Esophagus (tissue), 2 donors: ENCODE measurements around the gene TMEM131L. TPM values are rescaled to one million over a fixed set of nuclear protein-coding genes. Genes with fewer than 3 reads are reported as not detected.

Source experiments
- H3K27ac ChIP-seq, 2 donors: one replicate each; pipeline ENCODE4 v1.5.1; 2013; ENCODE audit warnings: low read depth in 2 of 2, mild to moderate bottlenecking in 2 of 2, inconsistent platforms in 1 of 2, low read length in 1 of 2, moderate library complexity in 1 of 2
- H3K27me3 ChIP-seq, 2 donors: one replicate each; pipeline ENCODE4 v1.6.1; 2013; ENCODE audit warnings: low read length in 2 of 2, control low read depth in 1 of 2, mild to moderate bottlenecking in 1 of 2; ENCODE audit not compliant: insufficient read depth in 2 of 2, control insufficient read depth in 1 of 2
- H3K36me3 ChIP-seq, 2 donors: one replicate each; pipeline ENCODE4 v1.6.1; 2013; ENCODE audit warnings: low read length in 1 of 2; ENCODE audit not compliant: control insufficient read depth in 2 of 2, insufficient read depth in 2 of 2
- H3K4me1 ChIP-seq, 2 donors: one replicate each; pipeline ENCODE4 v1.6.1; 2013; ENCODE audit warnings: low read length in 1 of 2; ENCODE audit not compliant: control insufficient read depth in 2 of 2, insufficient read depth in 2 of 2
- H3K4me3 ChIP-seq, 2 donors: one replicate each; pipeline ENCODE4 v1.5.1; 2013; ENCODE audit warnings: low read length in 2 of 2, mild to moderate bottlenecking in 2 of 2, low read depth in 1 of 2, moderate library complexity in 1 of 2
- H3K9me3 ChIP-seq, 2 donors: one replicate each; pipeline ENCODE4 v1.6.1; 2013; ENCODE audit warnings: mild to moderate bottlenecking in 2 of 2, low read depth in 1 of 2, low read length in 1 of 2, moderate library complexity in 1 of 2; ENCODE audit not compliant: control insufficient read depth in 2 of 2, insufficient read depth in 1 of 2
- WGBS, 2 donors: extraction: QIAGEN DNeasy Blood & Tissue Kit; methylation state at CpG; one replicate each; pipeline ENCODE4 v1.1.7; 2013; 5-methylcytosine and 5-hydroxymethylcytosine counted together
- polyA plus RNA-seq, 2 donors: library from polyadenylated mRNA; stranded (reverse); fragments of 200-250 nt; gene quantifications; one replicate each; pipeline ENCODE4 v1.2.3, GENCODE V29; 2013
- donor health status: healthy with polysubstance abuse.
- donor health status: Bipolar disorder and iron deficiency.

The TMEM131L gene
- polyA plus RNA-seq, 2 donors, result 3.4 to 4.0 TPM

GRCh38 chr4:153647975-153648374 lies 181.8 kb downstream of the TMEM131L start:
- Histone ChIP-seq H3K4me3 (no peak overlapping the region), H3K27me3 (no peaks in the 10 kb centered on the region), H3K9me3 (peaks cover 0 to 2% of the 10 kb centered on the region in 2 donors), H3K36me3 (no peaks in the 10 kb centered on the region), H3K27ac (no peak overlapping the region), H3K4me1 (no peaks in the 10 kb centered on the region)
- 69 to 73% methylated on average over 4 of the region's 4 CpGs for WGBS, 2 donors

- 61% methylated on average over 6 of the region's 6 CpGs for WGBS, 2 donors
- no peak overlapping the region for H3K4me3 ChIP-seq
Measured at GRCh38 chr4:153649572-153649991, 183.4 kb downstream of the TMEM131L start.

GRCh38 chr4:153651116-153651515 lies 185.0 kb downstream of the TMEM131L start:
- Histone ChIP-seq H3K4me1 (peaks cover 0 to 2% of the 10 kb centered on the region in 2 donors), H3K36me3 (no peaks in the 10 kb centered on the region), H3K27me3 (no peaks in the 10 kb centered on the region), H3K9me3 (no peaks in the 10 kb centered on the region), H3K27ac (no peak overlapping the region), H3K4me3 (no peak overlapping the region)
- WGBS, 2 donors, result 63 to 75% methylated on average over 3 of the region's 3 CpGs

More at GRCh38 chr4:153649572-153649991, 183.4 kb downstream of the TMEM131L start:
- Histone ChIP-seq H3K4me1 (no peaks in the 10 kb centered on the region), H3K27ac (no peak overlapping the region), H3K36me3 (no peaks in the 10 kb centered on the region), H3K27me3 (no peaks in the 10 kb centered on the region), H3K9me3 (peaks cover 0 to 2% of the 10 kb centered on the region in 2 donors)

- Histone ChIP-seq H3K27ac (peak overlapping the region; percentile 39 to 64), H3K36me3 (no peaks in the 10 kb centered on the region), H3K9me3 (no peaks in the 10 kb centered on the region), H3K4me3 (no peak overlapping the region), H3K4me1 (peaks cover 0 to 2% of the 10 kb centered on the region in 2 donors), H3K27me3 (no peaks in the 10 kb centered on the region)
- 58 to 59% methylated on average over 5 of the region's 5 CpGs for WGBS, 2 donors
Measured at GRCh38 chr4:153651587-153651986, 185.4 kb downstream of the TMEM131L start.

GRCh38 chr4:153652051-153652784 lies 186.1 kb downstream of the TMEM131L start:
- H3K27me3 ChIP-seq, result no peaks in the 10 kb centered on the region

GRCh38 chr4:153655002-153655541 lies 188.9 kb downstream of the TMEM131L start:
- WGBS, 2 donors, result 55 to 59% methylated on average over 4 of the region's 4 CpGs
- peaks cover 0 to 2% of the 10 kb centered on the region in 2 donors for H3K4me1 ChIP-seq
- no peak overlapping the region for H3K27ac ChIP-seq

More at GRCh38 chr4:153652051-153652784, 186.1 kb downstream of the TMEM131L start:
- H3K27ac ChIP-seq, result peak overlapping the region; percentile 39 to 64
- no peak overlapping the region for H3K4me3 ChIP-seq
- 65 to 68% methylated on average over 11 of the region's 11 CpGs for WGBS, 2 donors
- no peaks in the 10 kb centered on the region for H3K36me3 ChIP-seq
- H3K4me1 ChIP-seq, result peaks cover 0 to 2% of the 10 kb centered on the region in 2 donors
- no peaks in the 10 kb centered on the region for H3K9me3 ChIP-seq

GRCh38 chr4:153655928-153656327 lies 189.8 kb downstream of the TMEM131L start:
- 64 to 70% methylated on average over 4 of the region's 4 CpGs for WGBS, 2 donors
- no peaks in the 10 kb centered on the region for H3K27me3 ChIP-seq
- no peaks in the 10 kb centered on the region for H3K9me3 ChIP-seq
- peaks cover 0 to 2% of the 10 kb centered on the region in 2 donors for H3K4me1 ChIP-seq
- H3K36me3 ChIP-seq, result no peaks in the 10 kb centered on the region
- H3K4me3 ChIP-seq, result no peak overlapping the region
- H3K27ac ChIP-seq, result no peak overlapping the region

More at GRCh38 chr4:153655002-153655541, 188.9 kb downstream of the TMEM131L start:
- Histone ChIP-seq H3K27me3 (no peaks in the 10 kb centered on the region), H3K4me3 (no peak overlapping the region), H3K36me3 (no peaks in the 10 kb centered on the region), H3K9me3 (no peaks in the 10 kb centered on the region)

DNA sequence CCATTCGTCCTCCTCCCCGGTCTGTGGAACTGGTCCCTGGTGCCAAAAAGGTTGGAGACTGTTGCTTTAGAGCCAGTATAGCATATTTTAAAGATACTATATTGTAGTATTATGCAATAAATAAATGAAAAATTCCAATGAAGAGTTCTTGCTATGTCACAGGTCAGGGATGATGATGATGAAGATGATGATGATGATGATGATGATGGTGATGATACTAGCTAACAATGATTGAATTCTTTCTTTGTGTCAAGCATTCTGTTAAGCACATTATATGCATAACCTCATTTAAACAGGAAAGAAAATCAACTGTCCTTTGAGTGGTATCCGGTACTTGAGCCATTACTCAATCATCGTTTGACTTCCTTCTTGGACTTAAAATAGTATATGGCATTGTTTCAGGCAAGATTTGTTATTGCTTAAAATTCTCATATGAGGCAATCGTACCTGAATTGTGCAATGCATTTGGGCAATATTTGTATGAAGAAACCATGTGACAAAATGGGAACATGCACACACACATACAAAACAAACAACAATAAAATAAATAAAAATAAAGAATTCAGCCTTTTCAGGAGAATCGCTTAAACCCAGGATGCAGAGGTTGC lies 195.2 kb downstream of the TMEM131L start:
- Histone ChIP-seq H3K4me3 (no peak overlapping the region), H3K4me1 (no peaks in the 10 kb centered on the region), H3K27ac (no peak overlapping the region), H3K36me3 (no peaks in the 10 kb centered on the region), H3K27me3 (no peaks in the 10 kb centered on the region), H3K9me3 (peaks cover 0 to 3% of the 10 kb centered on the region in 2 donors)
- WGBS, 2 donors, result 61 to 67% methylated on average over 6 of the region's 6 CpGs

DNA sequence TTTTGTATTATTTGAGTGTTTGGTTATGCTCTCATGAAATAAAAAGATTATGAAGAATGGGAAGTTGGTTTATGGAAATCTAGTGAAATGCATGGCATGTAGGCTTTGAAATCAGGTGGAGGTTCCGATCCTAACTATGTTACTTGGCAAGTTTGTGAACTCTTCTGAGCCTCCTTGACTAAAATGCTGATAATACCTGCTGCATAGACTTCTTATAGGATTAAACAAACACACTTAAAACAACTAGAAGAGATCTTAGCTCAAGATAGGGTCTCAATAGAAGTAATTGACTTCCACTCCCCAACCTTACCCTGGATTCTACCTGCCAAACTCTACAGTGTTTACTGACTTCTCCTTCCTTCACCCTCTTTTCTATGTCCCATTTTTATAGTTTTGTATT lies 195.7 kb downstream of the TMEM131L start:
- Histone ChIP-seq H3K27me3 (no peaks in the 10 kb centered on the region), H3K36me3 (no peaks in the 10 kb centered on the region), H3K9me3 (peaks cover 0 to 3% of the 10 kb centered on the region in 2 donors), H3K4me3 (no peak overlapping the region), H3K27ac (no peak overlapping the region), H3K4me1 (no peaks in the 10 kb centered on the region)
- 81 to 85% methylated on average over 1 of the region's 1 CpG for WGBS, 2 donors
